Mucosa of descending colon (tissue), 3 donors: Measurements from ENCODE around the gene BET1. TPM values are rescaled to one million over a fixed set of nuclear protein-coding genes. Genes with fewer than 3 reads are reported as not detected.

ENCODE experiments used
- ATAC-seq: fragments of 200-7000 bp; cut with Tn5 transposase; one replicate; pipeline ENCODE4 v1.9.1; 2020; ENCODE audit warnings: mild to moderate bottlenecking, moderate library complexity
- DNase-seq, 3 donors: peaks; one replicate each; pipeline ENCODE4 v3.0.0-alpha.2; 2020
- H3K36me3 ChIP-seq: fragments of 200-600 bp; one replicate; pipeline ENCODE4 v1.8.0; 2021; ENCODE audit warnings: low read depth, mild to moderate bottlenecking
- H3K4me1 ChIP-seq: fragments of 200-600 bp; one replicate; pipeline ENCODE4 v1.8.0; 2021; ENCODE audit warnings: low read depth, mild to moderate bottlenecking
- H3K4me3 ChIP-seq: fragments of 200-600 bp; one replicate; pipeline ENCODE4 v1.8.0; 2021; ENCODE audit warnings: mild to moderate bottlenecking
- H3K9me3 ChIP-seq: fragments of 200-600 bp; one replicate; pipeline ENCODE4 v1.8.0; 2021; ENCODE audit warnings: mild to moderate bottlenecking
- CTCF ChIP-seq: fragments of 200-600 bp; IDR thresholded peaks from one replicate; pipeline ENCODE4 v1.8.0; 2022; ENCODE audit warnings: antibody characterized with exemption, mild to moderate bottlenecking
- intact Hi-C, 2 donors: fragments of 100-400 bp; cut with DNase I in 1 of 2; cut with micrococcal nuclease in 1 of 2; formaldehyde crosslinking; loops; one replicate each; pipeline versions ENCODE4 v1.11.0 to v1.11.1; 2022; cut with DNase I, micrococcal nuclease
- total RNA-seq, 3 donors: library from RNA; stranded (reverse); fragmentation: NEBNext Ultra II Directional in 2 of 3; extraction: Animal tissue kit (Norgen Biotek cat#: 25700) in 2 of 3; gene quantifications; one replicate each; pipeline versions ENCODE4 v1.2.1 to v1.2.4, GENCODE V29; 2021 to 2023
- donor health status: DM: no; HTN: no; CAD: no; lungs with moderate emphysema.
- donor health status: DM: no; HTN: no; CAD: no.
- donor health status: DM: no; HTN: yes; CAD: no.

The BET1 gene
- total RNA-seq, 3 donors from 2014 or later: 16.4 to 21.4 (median 18.9) TPM

GRCh38 chr7:94048755-94049154 lies 44.6 kb upstream of the BET1 start:
- ATAC-seq (no peak), DNase-seq (no peak)
- Histone ChIP-seq H3K9me3 (no peaks in the 10 kb centered on the region), H3K36me3 (no peaks in the 10 kb centered on the region), H3K4me3 (no peak overlapping the region), H3K4me1 (no peaks in the 10 kb centered on the region)
- intact Hi-C loops: no loop called here
- TF ChIP-seq CTCF: no peak

- H3K4me1 ChIP-seq: no peaks in the 10 kb centered on the region
- ATAC-seq: no peak
- TF ChIP-seq CTCF: no peak
- DNase-seq: no peak
- H3K36me3 ChIP-seq: no peaks in the 10 kb centered on the region
- H3K9me3 ChIP-seq: no peaks in the 10 kb centered on the region
- intact Hi-C loops: no loop called here
- H3K4me3 ChIP-seq: no peak overlapping the region
These were observed 43.8 kb upstream of the BET1 start for GRCh38 chr7:94047956-94048355.

- no peak for TF ChIP-seq CTCF
- DNase-seq: no peak
- no peak for ATAC-seq
- H3K4me1 ChIP-seq: no peaks in the 10 kb centered on the region
- H3K4me3 ChIP-seq: no peak overlapping the region
- intact Hi-C loops: no loop called here
- H3K9me3 ChIP-seq: no peaks in the 10 kb centered on the region
- H3K36me3 ChIP-seq: no peaks in the 10 kb centered on the region
These were observed 41.4 kb upstream of the BET1 start for GRCh38 chr7:94045581-94045980.

GRCh38 chr7:94044806-94045205 lies 40.7 kb upstream of the BET1 start:
- H3K4me1 ChIP-seq: no peaks in the 10 kb centered on the region
- ATAC-seq (no peak), DNase-seq (no peak)
- H3K4me3 ChIP-seq: no peak overlapping the region
- H3K9me3 ChIP-seq: no peaks in the 10 kb centered on the region
- intact Hi-C loops: no loop called here
- H3K36me3 ChIP-seq: no peaks in the 10 kb centered on the region
- TF ChIP-seq CTCF: no peak

GRCh38 chr7:94043299-94043698 lies 39.1 kb upstream of the BET1 start:
- H3K9me3 ChIP-seq: no peaks in the 10 kb centered on the region
- intact Hi-C loops: no loop called here
- ATAC-seq (no peak), DNase-seq (no peak)
- no peaks in the 10 kb centered on the region for H3K36me3 ChIP-seq
- H3K4me1 ChIP-seq: no peaks in the 10 kb centered on the region
- no peak overlapping the region for H3K4me3 ChIP-seq
- no peak for TF ChIP-seq CTCF

- Histone ChIP-seq H3K36me3 (no peaks in the 10 kb centered on the region), H3K9me3 (no peaks in the 10 kb centered on the region), H3K4me3 (no peak overlapping the region), H3K4me1 (no peaks in the 10 kb centered on the region)
- TF ChIP-seq CTCF: no peak
- no peak for ATAC-seq
- intact Hi-C loops: no loop called here
- no peak for DNase-seq
These were observed 38.2 kb upstream of the BET1 start for GRCh38 chr7:94042381-94042780.
